CD4-positive, alpha-beta T cell treated with Interferon gamma for 1 hour (primary cell): ENCODE results near the gene NIP7.
A peak's percentile ranks its signal among the peaks of the same experiment; 100 is the strongest.
"Not testable (repeated sequence)": the region's sequence is repeated elsewhere in the genome, so short reads cannot be mapped to it uniquely, and the experiment has no call there.

Experiments used
- DNase-seq: peaks from one replicate; pipeline ENCODE4 v3.0.0-alpha.2; 2020

Gene NIP7

GRCh38 chr16:69339289-69340094 lies at the start of gene NIP7, which contains the start of gene COG8:
TSS of gene NIP7 (plus strand) at chr16:69339772. CDS start at chr16:69339830, 58 bp downstream.
TSS of gene COG8 (minus strand) at chr16:69339564. CDS start at chr16:69339552, 12 bp downstream.
- DNase-seq, result peak; percentile 92

GRCh38 chr16:69291657-69292056 lies 47.9 kb upstream of the NIP7 start:
- DNase-seq, result not testable (repeated sequence)

GRCh38 chr16:69293401-69293800 lies 46.2 kb upstream of the NIP7 start:
- DNase-seq, result no peak

GRCh38 chr16:69294051-69294450 lies 45.5 kb upstream of the NIP7 start:
- no peak for DNase-seq

GRCh38 chr16:69296771-69297170 lies 42.8 kb upstream of the NIP7 start:
- not testable (repeated sequence) for DNase-seq

GRCh38 chr16:69298261-69298660 lies 41.3 kb upstream of the NIP7 start:
- no peak for DNase-seq

- DNase-seq, result no peak
These were observed 38.4 kb upstream of the NIP7 start for GRCh38 chr16:69301187-69301586.

GRCh38 chr16:69301861-69302260 lies 37.7 kb upstream of the NIP7 start:
- no peak for DNase-seq

GRCh38 chr16:69302301-69302700 lies 37.3 kb upstream of the NIP7 start:
- no peak for DNase-seq

- no peak for DNase-seq
These were observed 33.5 kb upstream of the NIP7 start for GRCh38 chr16:69306031-69306430.

GRCh38 chr16:69307091-69307490 lies 32.5 kb upstream of the NIP7 start:
- no peak for DNase-seq

- no peak for DNase-seq
These were observed 31.7 kb upstream of the NIP7 start for GRCh38 chr16:69307856-69308255.

- no peak for DNase-seq
These were observed 30.3 kb upstream of the NIP7 start for GRCh38 chr16:69309316-69309715.

- peak; percentile 96 for DNase-seq
These were observed 28.7 kb upstream of the NIP7 start, which contains the start of gene VPS4A for GRCh38 chr16:69310653-69311532. TSS of gene VPS4A (plus strand) at chr16:69311350. CDS start at chr16:69311512, 162 bp downstream.

- DNase-seq, result peak; percentile 22
These were observed 27.8 kb upstream of the NIP7 start for GRCh38 chr16:69311533-69312387.

- DNase-seq, result no peak
These were observed 26.1 kb upstream of the NIP7 start for GRCh38 chr16:69313469-69313868.

GRCh38 chr16:69314534-69314933 lies 25.0 kb upstream of the NIP7 start:
- DNase-seq, result no peak

- DNase-seq, result no peak
These were observed 23.9 kb upstream of the NIP7 start for GRCh38 chr16:69315486-69316311.

GRCh38 chr16:69316595-69317034 lies 23.0 kb upstream of the NIP7 start:
- no peak for DNase-seq

- DNase-seq, result no peak
These were observed 21.2 kb upstream of the NIP7 start for GRCh38 chr16:69318177-69318910.

GRCh38 chr16:69318911-69319289 lies 20.7 kb upstream of the NIP7 start:
- DNase-seq, result no peak
